Upper lobe of right lung (tissue), 1 donor: ENCODE results near the gene STK10. TPM values are rescaled to one million over a fixed set of nuclear protein-coding genes. Genes with fewer than 3 reads are reported as not detected.
"Not testable (repeated sequence)": the region's sequence is repeated elsewhere in the genome, so short reads cannot be mapped to it uniquely, and the experiment has no call there.

Experiments
- ATAC-seq: fragments of 200-7000 bp; cut with Tn5 transposase; one replicate; pipeline ENCODE4 v1.9.1; 2020; ENCODE audit warnings: mild to moderate bottlenecking, moderate library complexity
- DNase-seq: peaks from one replicate; pipeline ENCODE4 v3.0.0-alpha.2; 2020
- H3K27ac ChIP-seq: fragments of 200-600 bp; one replicate; pipeline ENCODE4 v1.8.0; 2022
- H3K27me3 ChIP-seq: fragments of 200-600 bp; one replicate; pipeline ENCODE4 v1.8.0; 2022; ENCODE audit warnings: mild to moderate bottlenecking
- H3K36me3 ChIP-seq: fragments of 200-600 bp; one replicate; pipeline ENCODE4 v1.8.0; 2022
- H3K4me1 ChIP-seq: fragments of 200-600 bp; one replicate; pipeline ENCODE4 v1.8.0; 2022
- H3K4me3 ChIP-seq: fragments of 200-600 bp; one replicate; pipeline ENCODE4 v1.8.0; 2022; ENCODE audit warnings: mild to moderate bottlenecking
- H3K9me3 ChIP-seq: fragments of 200-600 bp; one replicate; pipeline ENCODE4 v1.8.0; 2022
- intact Hi-C: fragments of 100-400 bp; cut with DNase I; formaldehyde crosslinking; loops from one replicate; pipeline ENCODE4 v1.11.0; 2022
- total RNA-seq: library from RNA; stranded (reverse); fragmentation: NEBNext Ultra II Directional; extraction: Animal tissue kit (Norgen Biotek cat#: 25700); gene quantifications from one replicate; pipeline ENCODE4 v1.2.1, GENCODE V29; 2021
- TF ChIP-seq, protein P1 (sequence below): fragments of 200-600 bp; IDR thresholded peaks from one replicate; pipeline ENCODE4 v1.8.0; 2022; ENCODE audit warnings: antibody characterized with exemption
- donor health status: DM: no; HTN: yes; CAD: no; lungs with severe emphysema.

STK10 gene
- total RNA-seq, 1 donor from 2014 or later, result 56.9 TPM

DNA sequence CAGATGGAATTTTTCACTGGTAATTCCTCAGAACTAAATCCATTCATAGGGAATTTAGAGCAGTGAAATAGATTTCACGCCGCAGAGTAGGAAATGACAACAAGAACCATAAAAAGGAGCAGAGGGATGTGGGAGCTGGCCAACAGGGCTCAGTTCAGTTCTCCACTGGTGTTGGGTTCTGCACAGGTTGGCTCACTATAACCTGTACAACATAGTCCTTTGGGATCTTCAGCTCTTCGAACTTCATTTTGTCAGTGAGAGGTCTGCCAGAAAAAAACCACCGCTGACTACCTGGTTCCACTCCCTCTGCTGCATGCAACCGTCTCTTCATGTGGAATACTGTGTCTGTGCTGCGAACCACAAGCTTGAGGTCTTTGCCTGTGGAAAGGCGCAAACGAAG is 23.7 kb upstream of the STK10 start:
- ATAC-seq, result no peak
- Histone ChIP-seq H3K36me3 (peaks cover 19% of the 10 kb centered on the region), H3K4me3 (no peak overlapping the region), H3K27me3 (no peaks in the 10 kb centered on the region), H3K9me3 (no peaks in the 10 kb centered on the region), H3K4me1 (no peaks in the 10 kb centered on the region), H3K27ac (no peak overlapping the region)
- TF ChIP-seq, protein P1, sequence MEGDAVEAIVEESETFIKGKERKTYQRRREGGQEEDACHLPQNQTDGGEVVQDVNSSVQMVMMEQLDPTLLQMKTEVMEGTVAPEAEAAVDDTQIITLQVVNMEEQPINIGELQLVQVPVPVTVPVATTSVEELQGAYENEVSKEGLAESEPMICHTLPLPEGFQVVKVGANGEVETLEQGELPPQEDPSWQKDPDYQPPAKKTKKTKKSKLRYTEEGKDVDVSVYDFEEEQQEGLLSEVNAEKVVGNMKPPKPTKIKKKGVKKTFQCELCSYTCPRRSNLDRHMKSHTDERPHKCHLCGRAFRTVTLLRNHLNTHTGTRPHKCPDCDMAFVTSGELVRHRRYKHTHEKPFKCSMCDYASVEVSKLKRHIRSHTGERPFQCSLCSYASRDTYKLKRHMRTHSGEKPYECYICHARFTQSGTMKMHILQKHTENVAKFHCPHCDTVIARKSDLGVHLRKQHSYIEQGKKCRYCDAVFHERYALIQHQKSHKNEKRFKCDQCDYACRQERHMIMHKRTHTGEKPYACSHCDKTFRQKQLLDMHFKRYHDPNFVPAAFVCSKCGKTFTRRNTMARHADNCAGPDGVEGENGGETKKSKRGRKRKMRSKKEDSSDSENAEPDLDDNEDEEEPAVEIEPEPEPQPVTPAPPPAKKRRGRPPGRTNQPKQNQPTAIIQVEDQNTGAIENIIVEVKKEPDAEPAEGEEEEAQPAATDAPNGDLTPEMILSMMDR, result no peak
- intact Hi-C loops, result no loop called here
- DNase-seq, result no peak

DNA sequence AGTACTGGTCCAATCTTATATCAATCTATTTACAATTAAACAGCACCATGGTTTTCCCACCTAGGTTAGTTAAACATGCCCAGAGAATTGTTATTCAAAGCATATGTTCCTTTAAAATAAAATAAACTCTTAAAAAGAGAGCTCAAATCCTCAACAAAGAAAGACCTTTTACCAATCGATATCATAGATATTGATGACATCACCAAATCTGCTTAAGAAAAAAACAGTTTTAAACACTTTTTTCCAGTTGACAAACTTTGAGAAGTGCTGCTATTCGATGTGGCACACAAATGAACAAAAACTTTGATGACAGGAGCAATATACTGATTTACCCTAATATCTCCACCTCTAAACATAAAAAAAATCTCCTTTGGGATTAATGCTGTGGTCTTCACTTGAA is 21.7 kb upstream of the STK10 start:
- TF ChIP-seq, protein P1, result no peak
- H3K36me3 ChIP-seq, result peaks cover 19% of the 10 kb centered on the region
- no peaks in the 10 kb centered on the region for H3K4me1 ChIP-seq
- intact Hi-C loops, result no loop called here
- no peak for ATAC-seq
- no peaks in the 10 kb centered on the region for H3K27me3 ChIP-seq
- H3K4me3 ChIP-seq, result no peak overlapping the region
- H3K27ac ChIP-seq, result no peak overlapping the region
- no peak for DNase-seq
- no peaks in the 10 kb centered on the region for H3K9me3 ChIP-seq

DNA sequence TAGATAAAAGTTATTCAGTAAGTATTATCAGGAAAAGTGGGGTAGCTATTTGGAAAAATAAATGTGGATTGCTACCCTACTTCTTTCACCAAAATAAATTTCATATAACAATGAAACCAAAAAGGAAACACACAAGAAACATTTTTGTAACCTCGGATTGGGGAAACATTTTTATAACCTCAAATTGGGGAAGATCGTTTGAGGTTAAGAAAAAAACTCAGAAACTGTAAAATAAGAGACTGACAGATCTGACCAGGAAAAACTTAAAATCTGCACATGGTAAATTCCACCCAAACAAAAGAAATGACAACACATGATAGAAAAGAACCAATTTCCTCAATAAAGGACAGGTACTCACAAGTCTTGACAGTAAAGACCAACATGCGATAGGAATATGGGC is 19.5 kb upstream of the STK10 start:
- no peak overlapping the region for H3K4me3 ChIP-seq
- no peaks in the 10 kb centered on the region for H3K4me1 ChIP-seq
- TF ChIP-seq, protein P1, result no peak
- ATAC-seq (no peak), DNase-seq (no peak)
- no peaks in the 10 kb centered on the region for H3K27me3 ChIP-seq
- H3K36me3 ChIP-seq, result peaks cover 19% of the 10 kb centered on the region
- H3K27ac ChIP-seq, result no peak overlapping the region
- H3K9me3 ChIP-seq, result no peaks in the 10 kb centered on the region
- intact Hi-C loops, result no loop called here

DNA sequence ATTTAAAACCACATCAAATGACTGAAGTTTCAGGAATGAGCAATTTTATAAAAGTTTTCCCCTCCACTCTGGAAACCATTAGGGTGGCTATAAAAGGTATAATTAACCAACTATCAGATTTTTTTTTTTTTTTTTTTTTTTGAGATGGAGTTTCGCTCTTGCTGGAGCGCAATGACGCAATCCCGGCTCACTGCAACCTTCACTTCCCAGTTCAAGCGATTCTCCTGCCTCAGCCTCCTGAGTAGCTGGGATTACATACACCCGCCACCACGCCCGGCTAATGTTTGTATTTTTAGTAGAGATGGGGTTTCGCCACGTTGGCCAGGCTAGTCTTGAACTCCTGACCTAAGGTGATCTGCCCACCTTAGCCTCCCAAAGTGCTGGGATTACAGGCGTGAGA is 18.0 kb upstream of the STK10 start:
- ATAC-seq, H3K4me1 ChIP-seq, H3K27ac ChIP-seq, H3K27me3 ChIP-seq, H3K36me3 ChIP-seq, intact Hi-C loops, H3K4me3 ChIP-seq, H3K9me3 ChIP-seq, DNase-seq: not testable (repeated sequence)

DNA sequence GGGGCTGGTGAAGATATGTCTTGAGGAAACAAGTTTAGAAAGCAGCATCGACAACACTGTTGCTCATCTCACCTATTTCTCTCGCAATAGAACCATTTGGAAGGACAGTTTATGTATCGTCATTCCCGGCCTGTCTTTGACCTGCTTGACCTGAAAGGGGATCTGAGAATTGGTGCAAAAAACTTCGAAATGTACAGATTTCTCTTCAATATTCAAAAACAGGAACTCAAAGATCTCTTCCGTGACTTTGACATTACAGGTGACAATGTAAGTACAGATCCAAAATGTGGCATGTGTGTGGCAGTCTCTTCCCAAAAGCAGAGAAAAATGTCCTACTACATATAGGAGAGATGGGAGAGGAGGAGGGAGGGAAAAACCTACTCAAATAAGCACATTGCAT is 12.5 kb upstream of the STK10 start:
- H3K9me3 ChIP-seq, result no peaks in the 10 kb centered on the region
- intact Hi-C loops, result no loop called here
- H3K4me3 ChIP-seq, result no peak overlapping the region
- H3K36me3 ChIP-seq, result no peaks in the 10 kb centered on the region
- ATAC-seq (no peak), DNase-seq (no peak)
- H3K4me1 ChIP-seq, result no peaks in the 10 kb centered on the region
- TF ChIP-seq, protein P1, result no peak
- no peak overlapping the region for H3K27ac ChIP-seq
- H3K27me3 ChIP-seq, result no peaks in the 10 kb centered on the region

DNA sequence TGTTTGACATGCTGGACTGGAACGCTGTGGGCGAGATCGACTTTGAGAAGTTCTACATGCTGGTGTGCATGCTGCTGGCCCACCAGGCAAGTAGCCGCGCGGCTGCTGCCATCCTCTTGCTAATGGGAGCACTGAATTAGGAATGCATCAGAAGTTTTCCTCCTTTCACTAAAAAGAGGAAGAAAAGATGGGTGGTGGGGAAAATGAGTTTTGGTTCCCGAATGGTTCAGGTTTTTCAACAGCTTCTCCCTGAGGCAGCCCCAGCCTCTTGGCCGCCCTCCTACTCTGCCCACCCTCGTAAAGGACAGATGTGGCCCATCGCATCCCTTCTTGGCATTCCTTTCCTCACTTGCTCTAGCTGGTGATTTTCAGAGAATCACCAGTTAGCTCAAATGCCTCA is 11.4 kb upstream of the STK10 start:
- no peaks in the 10 kb centered on the region for H3K9me3 ChIP-seq
- H3K4me1 ChIP-seq, result no peaks in the 10 kb centered on the region
- no peaks in the 10 kb centered on the region for H3K27me3 ChIP-seq
- no peak overlapping the region for H3K4me3 ChIP-seq
- H3K36me3 ChIP-seq, result no peaks in the 10 kb centered on the region
- no peak for ATAC-seq
- no peak for DNase-seq
- intact Hi-C loops, result no loop called here
- H3K27ac ChIP-seq, result no peak overlapping the region
- TF ChIP-seq, protein P1, result no peak

DNA sequence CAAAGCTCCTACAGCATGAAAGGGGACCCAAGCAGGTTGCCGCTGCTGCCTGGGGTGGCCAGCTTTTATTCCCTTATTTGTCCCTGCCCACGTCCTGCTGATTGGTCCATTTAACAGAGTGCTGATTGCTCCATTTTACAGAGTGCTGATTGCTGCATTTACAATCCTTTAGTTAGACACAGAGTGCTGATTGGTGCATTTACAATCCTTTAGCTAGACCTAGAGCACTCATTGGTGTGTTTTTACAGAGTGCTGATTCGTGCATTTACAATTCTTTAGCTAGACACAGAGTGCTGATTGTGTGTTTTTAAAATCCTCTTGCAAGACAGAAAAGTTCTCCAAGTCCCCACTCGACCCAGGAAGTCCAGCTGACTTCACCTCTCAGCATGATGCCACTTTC is 9.8 kb upstream of the STK10 start:
- intact Hi-C loops, H3K36me3 ChIP-seq, H3K27me3 ChIP-seq: not testable (repeated sequence)

More for the DNA sequence above, 9.8 kb upstream of the STK10 start:
- not testable (repeated sequence) for ATAC-seq, H3K4me1 ChIP-seq, H3K9me3 ChIP-seq, H3K4me3 ChIP-seq, DNase-seq, H3K27ac ChIP-seq
